GM13977 (cell line): ENCODE measurements around the gene PIP5K1C.

ENCODE experiments used
- DNase-seq: peaks from one replicate; pipeline ENCODE4 v3.0.0; 2012; ENCODE audit warnings: low spot score
- in situ Hi-C: fragments of 300-500 bp; cut with MboI; formaldehyde crosslinking; loops from one replicate; pipeline ENCODE4 v1.12.0; 2022; ENCODE audit warnings: low sequenced_read_pairs, low pct_unique_long_range_greater_than_20kb, mixed read lengths, inconsistent platforms; ENCODE audit not compliant: unreplicated experiment
- TF ChIP-seq, protein P1 (sequence below): IDR thresholded peaks from 2 replicates; pipeline ENCODE4 v1.5.1; 2012; ENCODE audit warnings: mild to moderate bottlenecking, control low read depth; ENCODE audit not compliant: insufficient read depth; ENCODE audit errors: extremely low read depth, missing control alignments

Gene PIP5K1C

DNA sequence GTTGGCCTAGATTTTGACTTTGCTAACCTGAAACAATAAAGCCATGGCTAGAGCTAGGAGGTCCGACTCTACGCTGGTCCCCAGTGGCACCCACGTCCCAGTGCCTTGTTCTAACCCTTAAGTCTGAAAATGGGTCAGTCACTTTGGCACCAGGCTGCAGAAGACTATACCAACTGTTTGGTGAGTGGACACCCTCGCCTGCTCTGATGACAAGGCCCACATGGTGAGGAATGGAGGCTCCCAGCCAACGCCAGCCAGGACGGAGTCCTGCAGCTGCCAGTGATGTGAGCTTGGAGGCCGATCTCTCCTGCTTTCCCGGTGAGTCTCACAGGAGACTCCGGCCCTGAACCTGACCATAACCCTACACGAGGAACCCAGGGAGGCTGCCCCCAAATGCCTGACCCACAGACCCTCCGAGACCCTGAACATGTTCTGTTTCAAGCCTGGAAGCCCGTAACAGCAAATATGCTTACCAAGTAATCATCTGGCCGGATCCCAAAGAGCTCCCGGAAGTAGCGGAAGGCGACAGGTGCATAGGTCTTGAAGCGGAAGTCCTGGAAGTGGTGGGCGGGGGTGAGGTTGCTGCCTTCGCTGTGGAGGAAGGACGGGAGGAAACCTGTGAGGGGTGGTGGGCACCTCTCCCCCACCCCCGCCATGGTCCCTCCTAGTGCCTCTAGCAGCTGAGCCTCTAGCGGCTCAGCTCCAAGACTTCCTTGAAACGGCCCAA, 39.6 kb downstream of the PIP5K1C start:
- TF ChIP-seq, protein P1, sequence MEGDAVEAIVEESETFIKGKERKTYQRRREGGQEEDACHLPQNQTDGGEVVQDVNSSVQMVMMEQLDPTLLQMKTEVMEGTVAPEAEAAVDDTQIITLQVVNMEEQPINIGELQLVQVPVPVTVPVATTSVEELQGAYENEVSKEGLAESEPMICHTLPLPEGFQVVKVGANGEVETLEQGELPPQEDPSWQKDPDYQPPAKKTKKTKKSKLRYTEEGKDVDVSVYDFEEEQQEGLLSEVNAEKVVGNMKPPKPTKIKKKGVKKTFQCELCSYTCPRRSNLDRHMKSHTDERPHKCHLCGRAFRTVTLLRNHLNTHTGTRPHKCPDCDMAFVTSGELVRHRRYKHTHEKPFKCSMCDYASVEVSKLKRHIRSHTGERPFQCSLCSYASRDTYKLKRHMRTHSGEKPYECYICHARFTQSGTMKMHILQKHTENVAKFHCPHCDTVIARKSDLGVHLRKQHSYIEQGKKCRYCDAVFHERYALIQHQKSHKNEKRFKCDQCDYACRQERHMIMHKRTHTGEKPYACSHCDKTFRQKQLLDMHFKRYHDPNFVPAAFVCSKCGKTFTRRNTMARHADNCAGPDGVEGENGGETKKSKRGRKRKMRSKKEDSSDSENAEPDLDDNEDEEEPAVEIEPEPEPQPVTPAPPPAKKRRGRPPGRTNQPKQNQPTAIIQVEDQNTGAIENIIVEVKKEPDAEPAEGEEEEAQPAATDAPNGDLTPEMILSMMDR, result no peak
- in situ Hi-C loops, result loop anchor here (5.0 kb wide), 1 partner anchor 42 kb away; the partner anchor contains the start of gene PIP5K1C
- no peak for DNase-seq

DNA sequence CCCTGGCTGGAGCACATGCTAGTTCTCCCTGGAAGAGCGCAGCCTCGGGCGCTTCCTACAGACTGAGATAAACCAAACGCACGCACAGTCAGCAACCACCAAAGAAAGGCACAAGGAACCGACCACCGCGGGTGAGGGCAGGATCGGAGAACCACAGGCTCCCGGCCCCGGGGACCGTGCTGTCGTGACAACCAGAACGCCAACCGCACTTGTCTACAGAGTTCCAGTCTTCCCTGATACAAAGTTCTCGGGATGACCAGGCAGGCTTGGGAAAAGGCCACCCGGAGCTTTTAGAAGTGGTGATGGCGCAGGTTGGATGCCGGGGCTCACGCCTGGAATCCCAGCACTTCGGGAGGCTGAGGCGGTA, 40.5 kb downstream of the PIP5K1C start:
- DNase-seq, result no peak
- TF ChIP-seq, protein P1, result no peak
- in situ Hi-C loops, result loop anchor here (5.0 kb wide), 1 partner anchor 43 kb away; the partner anchor contains the start of gene PIP5K1C

DNA sequence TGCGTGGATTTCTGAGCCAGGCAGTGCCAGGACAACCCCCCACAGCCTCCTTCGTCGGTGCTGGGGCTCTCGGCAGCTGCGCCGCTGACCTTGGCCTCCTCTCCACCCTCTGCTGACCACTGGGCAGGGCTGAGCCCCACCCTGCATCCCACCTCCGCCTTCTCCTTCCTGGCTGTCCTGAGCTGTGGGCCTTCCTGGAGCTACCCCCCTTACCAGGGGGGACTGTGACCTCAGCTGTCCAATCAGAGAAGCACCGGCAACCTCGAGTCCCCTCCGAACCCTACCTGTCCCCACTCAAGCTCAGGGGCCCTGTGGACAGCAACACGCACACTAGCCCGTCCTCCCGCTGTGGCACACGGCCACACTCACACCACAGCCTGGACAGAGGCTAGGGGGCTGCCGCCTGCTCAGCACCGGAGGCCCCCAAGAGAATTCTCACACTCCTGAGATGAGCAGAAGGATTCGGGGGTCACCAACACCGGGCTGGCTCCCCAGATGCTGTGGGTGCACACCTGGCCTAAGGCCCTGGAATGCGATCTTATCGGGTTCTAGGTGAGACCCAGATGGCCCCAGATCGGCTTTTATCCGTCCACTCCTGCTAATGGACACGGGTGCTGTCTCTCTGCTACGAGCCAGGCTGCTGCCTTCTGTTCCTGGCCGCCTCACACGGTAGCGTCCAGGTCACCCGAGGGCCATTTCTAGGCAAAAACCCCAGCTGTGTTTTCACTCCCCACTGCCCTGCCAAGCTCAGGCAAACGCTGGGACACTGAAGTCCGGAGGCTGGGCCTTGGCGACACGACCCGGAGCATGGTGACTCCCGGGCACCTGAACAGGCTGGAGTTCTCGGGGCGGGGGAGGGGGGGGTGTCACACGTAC, 41.2 kb downstream of the PIP5K1C start:
- in situ Hi-C loops, result no loop called here
- TF ChIP-seq, protein P1, result no peak
- no peak for DNase-seq

DNA sequence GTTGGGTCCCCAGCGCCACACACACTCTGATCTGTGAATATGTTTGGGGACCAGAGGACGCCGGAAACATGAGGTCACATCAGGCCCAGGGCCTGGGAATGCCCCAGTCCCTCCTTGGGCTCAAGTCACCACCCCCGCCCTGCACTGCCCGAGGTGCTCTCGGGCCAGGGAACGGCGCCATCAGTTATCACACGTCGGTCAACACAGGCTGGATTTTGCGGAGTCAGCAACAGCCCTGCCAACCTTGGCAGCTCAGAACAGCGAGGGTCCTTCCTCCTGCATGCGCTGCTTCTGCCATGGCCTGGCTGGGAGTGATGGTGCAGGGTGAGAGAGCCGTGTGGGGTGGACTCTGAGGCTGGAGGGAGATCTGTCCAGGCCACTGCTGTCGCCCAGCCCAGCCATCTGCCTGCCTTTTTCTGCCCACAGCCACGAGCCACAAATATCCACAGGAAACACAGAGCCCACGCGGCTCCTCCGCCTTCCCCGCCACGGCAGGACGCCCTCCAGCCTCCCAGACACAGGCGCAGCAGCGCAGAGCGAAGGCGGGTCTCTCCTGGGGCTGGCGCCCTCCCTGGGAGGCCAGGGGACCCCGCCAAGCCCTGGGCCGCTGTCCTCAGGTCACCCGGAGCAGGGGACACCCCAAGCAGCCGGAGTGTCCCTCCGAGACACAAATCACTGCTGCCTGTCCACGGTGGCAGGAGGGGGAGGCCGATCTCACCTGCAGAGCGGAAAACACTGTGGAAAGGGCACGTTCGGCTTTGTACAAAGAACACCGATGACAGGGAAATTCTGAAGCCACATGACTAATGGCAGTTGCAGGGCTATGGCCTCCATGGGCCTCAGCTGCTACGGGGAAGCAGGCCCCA, 42.0 kb downstream of the PIP5K1C start:
- no peak for DNase-seq
- TF ChIP-seq, protein P1, result no peak
- in situ Hi-C loops, result no loop called here

DNA sequence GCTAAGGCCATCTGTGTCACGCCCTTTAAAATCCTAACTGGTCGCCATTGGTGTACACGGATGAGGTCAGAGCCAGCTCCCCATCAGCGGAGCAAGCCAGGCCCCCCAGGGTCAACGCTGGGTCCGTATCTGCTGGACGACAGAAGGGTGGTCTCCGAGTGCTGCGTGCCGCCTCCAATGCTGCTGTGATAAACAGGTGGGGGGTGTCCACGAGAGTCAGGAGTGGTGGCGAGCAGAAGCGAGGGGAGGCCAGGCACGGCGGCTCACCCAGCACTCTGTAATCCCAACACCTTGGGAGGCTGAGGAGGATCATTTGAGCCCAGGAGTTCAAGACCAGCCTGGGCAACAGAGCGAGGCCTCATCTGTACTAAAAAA, 42.9 kb downstream of the PIP5K1C start:
- in situ Hi-C loops, result no loop called here
- no peak for DNase-seq
- TF ChIP-seq, protein P1, result no peak
